ENCODE results near the gene ADGRB3.

The ADGRB3 gene

DNA sequence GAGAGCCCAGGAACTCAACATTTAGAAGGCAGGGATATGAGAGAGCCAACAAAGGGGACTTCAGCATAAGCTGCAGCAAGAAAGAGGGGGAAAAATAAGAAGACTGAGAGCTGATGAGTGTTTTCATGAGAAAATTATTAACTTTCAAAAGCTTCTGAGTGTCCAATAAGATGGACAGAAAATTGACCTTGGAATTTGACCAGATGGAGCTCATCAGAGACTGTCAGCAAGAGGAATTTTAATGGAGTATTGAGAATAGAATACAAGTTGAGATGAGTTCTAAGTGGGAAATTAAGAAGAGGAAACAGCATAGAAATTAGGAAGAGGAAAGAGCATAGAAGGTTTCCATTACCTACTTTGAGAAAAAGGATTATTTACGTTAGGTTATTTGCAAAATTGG, 733.5 kb downstream of the ADGRB3 start:
- Histone ChIP-seq H3K9ac (ENCODE audit: low read length) (no peak overlapping the region), H3K27ac (ENCODE audit: low read depth, low read length) (no peak overlapping the region), H3K27me3 (ENCODE audit: control insufficient read depth, insufficient read depth, low read length) (no peaks in the 10 kb centered on the region)

GRCh38 chr6:69370763-69371162, 735.7 kb downstream of the ADGRB3 start:
- Histone ChIP-seq H3K9me3 (ENCODE audit: control insufficient read depth, insufficient read depth, low read depth, low read length) (no peaks in the 10 kb centered on the region), H3K36me3 (ENCODE audit: control insufficient read depth, insufficient read depth, low read length) (no peaks in the 10 kb centered on the region), H3K27me3 (ENCODE audit: control insufficient read depth, insufficient read depth, low read length) (no peaks in the 10 kb centered on the region), H3K4me1 (ENCODE audit: control insufficient read depth, insufficient read depth, low read length) (no peaks in the 10 kb centered on the region), H3K4me3 (ENCODE audit: low read depth, low read length) (no peak overlapping the region), H3K9ac (ENCODE audit: low read length) (no peak overlapping the region), H3K27ac (ENCODE audit: low read depth, low read length) (no peak overlapping the region)

More for the DNA sequence above, 733.5 kb downstream of the ADGRB3 start:
- no peaks in the 10 kb centered on the region for H3K4me1 ChIP-seq (ENCODE audit: control insufficient read depth, insufficient read depth, low read length)
- H3K36me3 ChIP-seq (ENCODE audit: control insufficient read depth, insufficient read depth, low read length) = no peaks in the 10 kb centered on the region
- no peaks in the 10 kb centered on the region for H3K9me3 ChIP-seq (ENCODE audit: control insufficient read depth, insufficient read depth, low read depth, low read length)
- no peak overlapping the region for H3K4me3 ChIP-seq (ENCODE audit: low read depth, low read length)

GRCh38 chr6:69378326-69378725, 743.2 kb downstream of the ADGRB3 start:
- no peaks in the 10 kb centered on the region for H3K9me3 ChIP-seq (ENCODE audit: control insufficient read depth, insufficient read depth, low read depth, low read length)
- H3K27ac ChIP-seq (ENCODE audit: low read depth, low read length) = no peak overlapping the region
- H3K27me3 ChIP-seq (ENCODE audit: control insufficient read depth, insufficient read depth, low read length) = no peaks in the 10 kb centered on the region
- peaks cover 5% of the 10 kb centered on the region for H3K4me1 ChIP-seq (ENCODE audit: control insufficient read depth, insufficient read depth, low read length)
- H3K36me3 ChIP-seq (ENCODE audit: control insufficient read depth, insufficient read depth, low read length) = no peaks in the 10 kb centered on the region
- no peak overlapping the region for H3K9ac ChIP-seq (ENCODE audit: low read length)
- no peak overlapping the region for H3K4me3 ChIP-seq (ENCODE audit: low read depth, low read length)

DNA sequence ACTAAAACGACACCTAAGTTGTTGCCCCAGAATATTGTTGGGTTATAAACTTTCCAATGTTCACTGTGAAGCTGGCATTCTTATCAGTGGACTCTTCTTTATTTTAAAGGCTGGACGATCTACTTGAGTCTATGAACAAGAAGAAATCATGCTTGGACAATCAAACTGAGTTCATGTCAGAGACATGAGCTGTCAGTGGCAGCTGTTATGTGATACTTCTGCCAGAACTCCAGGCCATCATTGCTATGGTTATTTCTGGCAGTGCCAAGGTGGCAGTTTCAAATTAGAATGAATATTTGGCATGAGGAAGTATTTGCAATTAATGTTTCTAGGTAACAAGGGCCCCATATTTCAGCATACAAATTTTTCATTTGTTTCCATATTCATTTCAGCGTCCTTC, 744.4 kb downstream of the ADGRB3 start:
- Histone ChIP-seq H3K4me1 (ENCODE audit: control insufficient read depth, insufficient read depth, low read length) (peaks cover 5% of the 10 kb centered on the region), H3K9ac (ENCODE audit: low read length) (no peak overlapping the region), H3K4me3 (ENCODE audit: low read depth, low read length) (no peak overlapping the region), H3K9me3 (ENCODE audit: control insufficient read depth, insufficient read depth, low read depth, low read length) (no peaks in the 10 kb centered on the region), H3K27me3 (ENCODE audit: control insufficient read depth, insufficient read depth, low read length) (no peaks in the 10 kb centered on the region), H3K36me3 (ENCODE audit: control insufficient read depth, insufficient read depth, low read length) (no peaks in the 10 kb centered on the region), H3K27ac (ENCODE audit: low read depth, low read length) (no peak overlapping the region)

DNA sequence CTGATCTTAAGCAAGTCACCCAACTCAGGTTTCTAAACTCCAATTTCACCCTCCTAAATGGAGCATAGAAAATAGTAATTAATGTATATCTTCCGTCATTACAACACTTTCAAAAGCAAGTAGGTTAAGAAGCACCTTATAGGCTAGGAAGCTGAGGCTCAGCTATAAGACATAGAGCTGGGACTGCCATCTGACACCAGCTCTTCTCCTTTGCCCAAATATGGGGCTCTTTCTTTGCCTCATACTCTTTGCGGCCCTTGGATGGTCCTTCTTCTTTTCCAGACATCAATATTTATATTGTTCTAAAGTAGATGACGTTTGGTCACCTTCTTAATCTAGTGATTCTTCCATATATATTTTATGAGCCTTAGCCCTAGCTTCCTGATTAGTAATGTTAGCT, 748.5 kb downstream of the ADGRB3 start:
- H3K9ac ChIP-seq (ENCODE audit: low read length) = no peak overlapping the region
- H3K9me3 ChIP-seq (ENCODE audit: control insufficient read depth, insufficient read depth, low read depth, low read length) = no peaks in the 10 kb centered on the region
- no peaks in the 10 kb centered on the region for H3K27me3 ChIP-seq (ENCODE audit: control insufficient read depth, insufficient read depth, low read length)
- H3K36me3 ChIP-seq (ENCODE audit: control insufficient read depth, insufficient read depth, low read length) = no peaks in the 10 kb centered on the region
- H3K27ac ChIP-seq (ENCODE audit: low read depth, low read length) = no peak overlapping the region
- H3K4me1 ChIP-seq (ENCODE audit: control insufficient read depth, insufficient read depth, low read length) = no peaks in the 10 kb centered on the region; the same call in 1 of the 2 replicates
- H3K4me3 ChIP-seq (ENCODE audit: low read depth, low read length) = no peak overlapping the region

GRCh38 chr6:69386426-69386825, 751.3 kb downstream of the ADGRB3 start:
- H3K36me3 ChIP-seq (ENCODE audit: control insufficient read depth, insufficient read depth, low read length) = no peaks in the 10 kb centered on the region
- H3K9ac ChIP-seq (ENCODE audit: low read length) = no peak overlapping the region
- H3K4me1 ChIP-seq (ENCODE audit: control insufficient read depth, insufficient read depth, low read length) = peaks cover 3% of the 10 kb centered on the region; the same call in 1 of the 2 replicates
- H3K4me3 ChIP-seq (ENCODE audit: low read depth, low read length) = no peak overlapping the region
- H3K9me3 ChIP-seq (ENCODE audit: control insufficient read depth, insufficient read depth, low read depth, low read length) = no peaks in the 10 kb centered on the region
- H3K27me3 ChIP-seq (ENCODE audit: control insufficient read depth, insufficient read depth, low read length) = no peaks in the 10 kb centered on the region
- no peak overlapping the region for H3K27ac ChIP-seq (ENCODE audit: low read depth, low read length)

GRCh38 chr6:69390125-69390524, 755.0 kb downstream of the ADGRB3 start:
- peaks cover 3% of the 10 kb centered on the region; the same call in 1 of the 2 replicates for H3K4me1 ChIP-seq (ENCODE audit: control insufficient read depth, insufficient read depth, low read length)
- no peaks in the 10 kb centered on the region for H3K27me3 ChIP-seq (ENCODE audit: control insufficient read depth, insufficient read depth, low read length)
- H3K36me3 ChIP-seq (ENCODE audit: control insufficient read depth, insufficient read depth, low read length) = no peaks in the 10 kb centered on the region
- no peak overlapping the region for H3K4me3 ChIP-seq (ENCODE audit: low read depth, low read length)
- no peaks in the 10 kb centered on the region for H3K9me3 ChIP-seq (ENCODE audit: control insufficient read depth, insufficient read depth, low read depth, low read length)
- no peak overlapping the region for H3K9ac ChIP-seq (ENCODE audit: low read length)
- H3K27ac ChIP-seq (ENCODE audit: low read depth, low read length) = no peak overlapping the region

GRCh38 chr6:69391106-69391505, 756.0 kb downstream of the ADGRB3 start:
- Histone ChIP-seq H3K27ac (ENCODE audit: low read depth, low read length) (no peak overlapping the region), H3K27me3 (ENCODE audit: control insufficient read depth, insufficient read depth, low read length) (no peaks in the 10 kb centered on the region), H3K4me3 (ENCODE audit: low read depth, low read length) (no peak overlapping the region), H3K9me3 (ENCODE audit: control insufficient read depth, insufficient read depth, low read depth, low read length) (no peaks in the 10 kb centered on the region), H3K9ac (ENCODE audit: low read length) (no peak overlapping the region), H3K36me3 (ENCODE audit: control insufficient read depth, insufficient read depth, low read length) (no peaks in the 10 kb centered on the region), H3K4me1 (ENCODE audit: control insufficient read depth, insufficient read depth, low read length) (peaks cover 3% of the 10 kb centered on the region; the same call in 1 of the 2 replicates)

DNA sequence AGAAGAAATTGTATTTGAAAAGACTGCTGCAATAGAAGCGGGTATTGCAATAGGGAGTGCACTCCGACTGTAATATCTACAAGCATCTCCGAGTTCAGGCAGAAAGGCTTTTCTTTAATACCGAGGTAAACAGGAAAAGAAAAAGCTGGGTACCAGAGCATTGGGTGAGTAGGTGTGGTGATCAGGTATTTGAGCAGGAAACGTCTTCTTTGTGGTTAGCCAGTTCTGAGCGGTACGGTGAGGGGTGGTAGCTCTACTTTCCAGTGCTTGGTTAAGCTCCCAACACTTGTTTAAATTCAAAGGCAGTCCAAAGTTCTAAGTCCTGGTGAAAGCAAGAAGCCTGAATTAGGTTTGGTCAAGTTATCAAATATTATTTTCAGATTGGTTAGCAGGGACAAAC, 757.7 kb downstream of the ADGRB3 start:
- Histone ChIP-seq H3K27me3 (ENCODE audit: control insufficient read depth, insufficient read depth, low read length) (no peaks in the 10 kb centered on the region), H3K4me1 (ENCODE audit: control insufficient read depth, insufficient read depth, low read length) (peaks cover 3% of the 10 kb centered on the region; the same call in 1 of the 2 replicates), H3K36me3 (ENCODE audit: control insufficient read depth, insufficient read depth, low read length) (no peaks in the 10 kb centered on the region), H3K9ac (ENCODE audit: low read length) (no peak overlapping the region), H3K4me3 (ENCODE audit: low read depth, low read length) (no peak overlapping the region), H3K9me3 (ENCODE audit: control insufficient read depth, insufficient read depth, low read depth, low read length) (no peaks in the 10 kb centered on the region), H3K27ac (ENCODE audit: low read depth, low read length) (no peak overlapping the region)

- Histone ChIP-seq H3K9ac (ENCODE audit: low read length) (no peak overlapping the region), H3K27ac (ENCODE audit: low read depth, low read length) (no peak overlapping the region), H3K4me1 (ENCODE audit: control insufficient read depth, insufficient read depth, low read length) (no peaks in the 10 kb centered on the region), H3K4me3 (ENCODE audit: low read depth, low read length) (no peak overlapping the region), H3K36me3 (ENCODE audit: control insufficient read depth, insufficient read depth, low read length) (no peaks in the 10 kb centered on the region), H3K9me3 (ENCODE audit: control insufficient read depth, insufficient read depth, low read depth, low read length) (no peaks in the 10 kb centered on the region), H3K27me3 (ENCODE audit: control insufficient read depth, insufficient read depth, low read length) (no peaks in the 10 kb centered on the region)
These were observed 763.2 kb downstream of the ADGRB3 start for GRCh38 chr6:69398311-69398710.

- no peaks in the 10 kb centered on the region for H3K36me3 ChIP-seq (ENCODE audit: control insufficient read depth, insufficient read depth, low read length)
- H3K4me3 ChIP-seq (ENCODE audit: low read depth, low read length) = no peak overlapping the region
- no peak overlapping the region for H3K9ac ChIP-seq (ENCODE audit: low read length)
These were observed 763.6 kb downstream of the ADGRB3 start for GRCh38 chr6:69398729-69399128.

DNA sequence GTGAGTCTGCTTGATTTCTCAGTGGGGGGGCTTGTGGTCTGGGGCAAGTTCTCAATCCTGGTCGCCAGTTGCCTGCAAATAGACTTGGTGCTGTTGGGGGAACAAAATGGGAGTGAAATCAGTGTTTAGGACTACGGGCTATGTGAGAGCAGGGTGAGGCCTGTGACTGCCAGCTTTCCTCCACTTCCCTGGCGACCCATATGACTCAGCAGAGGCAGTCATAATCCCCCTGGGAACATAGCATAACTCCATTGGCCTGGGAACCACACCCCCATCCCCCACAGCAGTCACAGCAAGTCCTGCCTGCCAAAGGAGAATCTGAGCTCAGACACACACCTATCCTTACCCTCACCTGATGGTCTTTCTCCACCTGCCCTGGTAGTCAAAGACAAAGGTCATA, 773.8 kb downstream of the ADGRB3 start:
- Histone ChIP-seq H3K9ac (ENCODE audit: low read length) (no peak overlapping the region), H3K9me3 (ENCODE audit: control insufficient read depth, insufficient read depth, low read depth, low read length) (0 out of 2 replicates have a peak, but pooled peaks cover 3% of the 10 kb centered on the region), H3K36me3 (ENCODE audit: control insufficient read depth, insufficient read depth, low read length) (no peaks in the 10 kb centered on the region), H3K27ac (ENCODE audit: low read depth, low read length) (no peak overlapping the region), H3K4me1 (ENCODE audit: control insufficient read depth, insufficient read depth, low read length) (no peaks in the 10 kb centered on the region), H3K4me3 (ENCODE audit: low read depth, low read length) (no peak overlapping the region), H3K27me3 (ENCODE audit: control insufficient read depth, insufficient read depth, low read length) (no peaks in the 10 kb centered on the region)

More at GRCh38 chr6:69398729-69399128, 763.6 kb downstream of the ADGRB3 start:
- no peaks in the 10 kb centered on the region for H3K9me3 ChIP-seq (ENCODE audit: control insufficient read depth, insufficient read depth, low read depth, low read length)
- H3K4me1 ChIP-seq (ENCODE audit: control insufficient read depth, insufficient read depth, low read length) = no peaks in the 10 kb centered on the region
- H3K27me3 ChIP-seq (ENCODE audit: control insufficient read depth, insufficient read depth, low read length) = no peaks in the 10 kb centered on the region
- no peak overlapping the region for H3K27ac ChIP-seq (ENCODE audit: low read depth, low read length)

Data from HUES6 (cell line).